Measurements from ENCODE around the gene IWS1.

DNA sequence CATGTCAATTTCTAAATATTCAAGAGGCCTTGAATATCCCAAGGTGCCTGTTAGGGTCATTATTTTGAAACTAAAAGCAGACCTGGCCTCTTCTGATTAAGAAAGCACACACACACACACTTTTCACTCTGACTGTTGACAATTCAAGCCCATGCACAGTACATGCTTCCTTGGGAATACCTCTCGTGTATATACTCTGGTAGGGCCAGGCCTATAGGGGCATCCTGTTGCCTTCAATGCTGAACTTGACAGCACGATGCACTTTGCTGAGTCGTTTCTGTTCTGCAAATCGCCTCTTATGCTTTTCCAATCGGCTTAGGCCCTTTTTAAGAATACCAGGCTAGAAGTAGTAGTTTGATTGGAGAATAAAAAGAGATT is 40.6 kb downstream of the IWS1 start:
- TF ChIP-seq, protein P1, sequence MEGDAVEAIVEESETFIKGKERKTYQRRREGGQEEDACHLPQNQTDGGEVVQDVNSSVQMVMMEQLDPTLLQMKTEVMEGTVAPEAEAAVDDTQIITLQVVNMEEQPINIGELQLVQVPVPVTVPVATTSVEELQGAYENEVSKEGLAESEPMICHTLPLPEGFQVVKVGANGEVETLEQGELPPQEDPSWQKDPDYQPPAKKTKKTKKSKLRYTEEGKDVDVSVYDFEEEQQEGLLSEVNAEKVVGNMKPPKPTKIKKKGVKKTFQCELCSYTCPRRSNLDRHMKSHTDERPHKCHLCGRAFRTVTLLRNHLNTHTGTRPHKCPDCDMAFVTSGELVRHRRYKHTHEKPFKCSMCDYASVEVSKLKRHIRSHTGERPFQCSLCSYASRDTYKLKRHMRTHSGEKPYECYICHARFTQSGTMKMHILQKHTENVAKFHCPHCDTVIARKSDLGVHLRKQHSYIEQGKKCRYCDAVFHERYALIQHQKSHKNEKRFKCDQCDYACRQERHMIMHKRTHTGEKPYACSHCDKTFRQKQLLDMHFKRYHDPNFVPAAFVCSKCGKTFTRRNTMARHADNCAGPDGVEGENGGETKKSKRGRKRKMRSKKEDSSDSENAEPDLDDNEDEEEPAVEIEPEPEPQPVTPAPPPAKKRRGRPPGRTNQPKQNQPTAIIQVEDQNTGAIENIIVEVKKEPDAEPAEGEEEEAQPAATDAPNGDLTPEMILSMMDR (conservative IDR thresholded peaks at IDR 0.05; ENCODE audit: low read length) = no peak
- TF ChIP-seq EZH2phosphoT487 (IDR thresholded peaks at IDR 0.05; ENCODE audit: borderline replicate concordance, low read depth, low read length) = no peak

All from OCI-LY7 (cell line).